Limb (tissue), 2 donors: ENCODE results near the gene PEX10.

Source experiments
- DNase-seq, 2 donors: peaks; one replicate each; pipeline ENCODE4 v3.0.0-alpha.2; 2016; ENCODE audit errors: extremely low spot score in 2 of 2

PEX10 gene

DNA sequence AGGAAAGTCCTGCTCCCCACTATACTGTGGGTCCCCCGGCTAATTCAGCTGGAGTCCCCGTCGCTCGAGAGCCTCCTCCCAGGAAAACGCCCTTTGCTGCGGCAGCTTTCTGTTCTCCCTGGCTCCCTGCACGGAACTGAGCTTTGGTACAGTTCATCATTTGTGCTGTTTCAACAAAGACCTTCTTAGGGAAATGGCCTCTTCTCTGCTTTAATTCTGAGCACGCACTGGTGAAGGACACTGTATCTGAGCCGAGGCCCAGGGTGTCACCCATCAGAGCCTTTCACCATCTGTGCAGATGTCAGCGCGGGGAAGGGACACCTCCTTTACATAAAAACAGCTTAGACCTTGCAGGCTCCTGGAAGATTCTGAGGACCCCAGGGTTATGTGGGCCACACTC lies 13.5 kb upstream of the PEX10 start:
- no peak for DNase-seq

DNA sequence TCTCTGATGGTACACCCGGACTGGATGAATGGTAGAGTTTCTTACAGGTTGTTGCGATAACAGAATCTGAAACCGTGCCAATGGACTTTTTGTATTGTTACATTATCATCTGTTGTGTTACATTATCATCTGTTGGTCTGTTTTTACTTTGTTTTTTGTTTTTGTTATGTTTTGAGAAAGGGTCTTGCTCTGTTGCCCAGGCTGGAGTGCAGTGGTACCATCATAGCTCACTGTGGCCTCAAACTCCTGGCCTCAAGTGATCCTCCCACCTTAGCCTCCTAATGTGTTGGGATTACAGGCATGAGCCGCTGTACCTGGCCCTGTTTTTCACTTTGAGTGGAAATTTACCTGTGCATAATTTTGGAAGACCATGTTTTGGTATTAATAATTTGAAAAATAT lies 10.2 kb upstream of the PEX10 start:
- DNase-seq, result no peak

DNA sequence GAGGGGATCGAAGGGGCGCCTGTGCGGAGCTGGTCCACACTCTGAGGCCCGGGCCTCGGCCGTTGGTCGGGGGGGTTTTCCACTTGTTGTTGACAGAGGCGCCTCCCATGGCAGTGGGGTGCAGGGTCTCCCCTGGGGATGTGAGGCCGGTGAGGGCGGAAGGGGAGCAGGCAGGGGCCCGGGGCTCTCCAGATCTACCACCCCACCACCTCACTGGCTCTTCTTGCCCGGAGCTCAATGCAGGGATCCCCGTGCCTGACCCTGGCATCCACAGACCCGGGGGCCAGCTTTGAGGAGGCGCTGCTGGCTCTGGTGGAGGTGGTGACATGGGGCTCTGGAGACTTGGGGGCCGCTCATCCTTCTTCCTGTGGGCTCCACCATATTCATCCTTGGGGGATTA lies 7.1 kb upstream of the PEX10 start:
- no peak for DNase-seq

DNA sequence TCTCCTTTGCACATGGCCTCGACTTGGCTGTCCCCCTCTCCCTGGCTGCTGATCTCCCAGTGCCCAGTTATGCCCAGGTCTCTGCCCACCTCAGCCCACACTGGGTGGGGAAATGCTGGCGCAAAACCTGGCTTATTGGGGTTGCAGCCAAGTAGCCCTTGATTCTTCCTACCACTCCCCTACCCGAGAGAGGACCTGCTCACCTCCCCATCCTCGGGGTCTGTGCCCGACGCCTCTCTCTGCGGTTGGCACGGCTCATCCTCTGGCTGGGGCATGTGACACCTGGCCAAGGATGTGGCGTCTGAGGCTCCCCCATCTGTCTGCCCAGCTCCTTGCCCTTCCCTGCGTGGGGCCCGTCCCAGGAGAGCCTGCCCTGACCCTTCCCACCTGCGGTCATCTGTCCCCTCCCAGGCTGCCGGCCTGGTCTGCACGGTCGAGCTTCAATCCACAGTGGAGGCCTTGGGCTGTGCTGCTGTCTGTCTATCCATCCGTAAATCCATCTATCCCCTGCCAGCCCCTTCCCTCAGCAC lies 6.5 kb upstream of the PEX10 start:
- no peak for DNase-seq

DNA sequence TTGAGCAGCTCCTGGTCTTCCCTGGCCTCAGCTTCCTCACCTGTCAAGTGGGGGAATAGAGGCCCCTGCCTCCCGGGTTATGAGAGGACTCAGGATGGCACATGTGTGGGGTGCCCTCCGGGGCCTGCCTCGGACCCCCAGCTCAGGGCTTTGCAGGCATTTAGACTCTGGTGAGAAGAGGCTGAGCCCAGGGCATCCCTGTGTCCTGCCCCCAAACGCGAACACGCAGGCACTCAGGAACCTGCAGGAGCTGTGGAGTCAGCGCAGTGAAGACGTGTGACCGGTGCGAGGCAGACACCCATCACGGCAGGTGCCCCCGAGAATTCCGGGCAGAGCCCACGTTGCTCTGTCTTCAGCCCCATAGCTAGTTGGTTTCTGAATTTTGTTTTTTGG lies 5.5 kb upstream of the PEX10 start:
- DNase-seq, result no peak

DNA sequence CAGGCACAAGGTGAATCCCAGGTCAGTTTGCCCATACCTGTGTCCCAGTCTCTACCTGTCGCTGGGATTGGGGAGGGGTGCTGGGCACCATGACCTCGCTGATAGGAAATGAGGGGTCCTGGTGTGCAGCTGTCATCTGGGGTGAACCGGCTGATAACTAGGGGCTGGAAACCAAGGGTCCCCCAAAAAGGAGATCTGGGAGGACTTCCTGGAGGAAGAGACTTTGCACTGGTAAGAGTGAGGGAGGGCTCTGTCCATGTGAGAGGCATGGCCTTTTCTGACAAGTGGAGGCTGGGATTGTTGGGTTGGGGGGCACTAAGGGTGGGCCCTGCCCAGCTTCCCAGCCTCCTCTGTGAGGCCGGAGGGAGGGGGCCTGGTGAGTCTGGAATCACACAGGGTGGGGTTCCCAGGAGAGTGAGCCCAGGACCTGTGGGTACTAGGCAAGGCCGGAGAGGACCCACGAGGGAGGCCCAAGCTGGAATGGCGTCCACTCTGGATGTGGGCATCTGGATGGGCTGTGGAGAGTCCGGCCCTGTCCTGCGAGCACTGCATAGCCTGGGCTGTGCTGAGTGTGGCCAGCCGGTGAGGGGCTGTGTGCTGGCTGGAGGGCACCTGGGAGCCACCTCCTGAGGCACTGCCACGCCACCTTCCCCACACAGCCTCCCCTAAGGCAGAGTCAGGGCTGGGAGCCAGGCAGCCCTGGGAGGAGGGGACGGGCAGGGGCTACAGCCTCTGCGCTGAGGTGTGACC lies 4.9 kb upstream of the PEX10 start:
- no peak for DNase-seq

DNA sequence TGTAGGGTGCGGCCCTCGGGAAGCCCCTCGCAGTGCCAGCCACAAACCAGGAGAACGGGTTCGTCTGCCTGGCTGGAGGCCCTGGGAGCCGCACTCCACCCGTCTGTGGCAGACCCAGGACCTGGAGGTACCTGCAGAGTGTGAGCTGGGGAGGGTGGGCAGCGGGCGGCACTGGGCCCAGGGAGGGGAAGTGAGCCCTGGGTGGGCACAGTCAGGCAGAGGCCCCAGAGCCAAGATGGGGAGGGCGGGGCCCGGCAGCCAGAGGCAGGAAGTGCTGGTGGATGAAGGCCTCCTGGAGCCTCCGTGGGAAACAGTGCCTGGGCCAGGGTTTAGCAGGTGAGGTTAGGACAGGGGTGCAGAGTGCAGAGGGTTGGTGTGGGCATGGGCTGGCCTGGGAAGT lies 4.0 kb upstream of the PEX10 start:
- no peak for DNase-seq

DNA sequence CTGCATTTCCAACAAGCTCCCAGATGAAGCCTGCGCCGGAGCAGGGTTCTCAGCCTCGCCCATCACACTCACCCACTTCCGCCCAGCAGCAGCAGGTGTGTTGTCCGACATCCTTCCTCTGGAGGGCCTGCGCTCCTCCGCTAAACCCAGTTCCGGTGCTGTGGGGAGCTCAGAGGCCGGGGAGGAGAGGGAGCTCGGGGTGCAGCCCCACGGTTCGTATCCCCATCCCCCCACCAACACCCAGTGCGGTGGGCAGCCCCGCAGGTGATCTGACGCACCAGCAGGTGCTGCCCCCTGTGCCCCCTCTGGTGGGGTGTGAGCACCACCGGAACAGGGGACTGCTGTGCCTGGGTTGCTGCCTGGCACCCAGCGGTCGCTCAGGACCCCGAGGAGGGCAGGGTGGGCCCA lies 3.4 kb upstream of the PEX10 start:
- DNase-seq, result no peak

DNA sequence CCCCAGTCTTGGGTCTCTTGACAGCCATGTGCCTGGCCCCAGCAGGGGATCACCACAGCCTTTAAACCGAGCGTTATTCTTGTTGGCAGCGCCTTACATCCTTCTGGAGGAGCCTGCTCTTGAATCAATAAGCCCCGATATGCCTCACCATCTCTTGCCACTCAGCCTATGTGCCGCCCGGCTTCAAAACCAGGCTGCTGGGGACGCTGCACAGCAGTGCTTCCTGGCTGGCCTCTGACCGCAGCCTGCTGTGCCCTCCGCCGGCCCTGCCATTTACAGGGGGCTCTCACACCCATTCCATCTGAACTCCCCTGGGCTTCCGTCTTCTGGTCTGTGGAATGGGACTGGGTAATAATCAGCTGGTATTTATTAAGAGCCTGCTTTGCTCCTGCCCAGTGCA lies 3.0 kb upstream of the PEX10 start:
- DNase-seq, result no peak

DNA sequence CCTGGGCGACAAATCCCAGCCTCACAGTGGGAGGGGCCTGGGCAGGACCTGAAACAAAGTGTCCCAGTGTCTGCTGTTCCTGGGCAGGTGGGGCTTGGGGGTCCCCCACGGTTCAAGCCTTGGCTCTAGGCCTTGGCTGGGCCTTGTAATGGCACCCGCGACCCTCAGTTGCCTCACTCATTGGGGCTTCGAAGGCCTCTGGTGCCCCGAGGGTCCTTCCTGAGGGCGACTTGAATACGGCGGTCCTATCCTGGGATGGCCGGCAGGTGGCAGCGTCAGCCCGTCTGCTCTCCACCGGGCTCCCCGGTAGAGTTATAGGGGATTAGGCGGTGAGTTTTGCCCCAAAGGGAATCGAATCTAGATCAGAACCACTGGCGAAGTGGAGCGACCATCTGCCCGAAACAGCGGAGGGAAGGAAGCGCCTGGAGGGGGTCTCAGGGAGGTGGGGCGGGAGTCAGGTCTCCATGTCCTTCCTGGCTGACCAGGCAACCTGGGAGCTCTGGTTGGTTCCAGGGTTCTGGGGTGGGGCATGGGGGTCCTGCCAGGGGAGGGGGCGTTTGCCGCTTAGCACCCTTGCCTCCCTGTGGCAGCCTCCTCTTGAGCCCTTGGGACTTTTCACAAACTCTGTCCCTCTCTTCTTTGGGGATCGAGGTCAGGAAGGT lies 2.1 kb upstream of the PEX10 start:
- DNase-seq, result peak; percentile 52 to 89

DNA sequence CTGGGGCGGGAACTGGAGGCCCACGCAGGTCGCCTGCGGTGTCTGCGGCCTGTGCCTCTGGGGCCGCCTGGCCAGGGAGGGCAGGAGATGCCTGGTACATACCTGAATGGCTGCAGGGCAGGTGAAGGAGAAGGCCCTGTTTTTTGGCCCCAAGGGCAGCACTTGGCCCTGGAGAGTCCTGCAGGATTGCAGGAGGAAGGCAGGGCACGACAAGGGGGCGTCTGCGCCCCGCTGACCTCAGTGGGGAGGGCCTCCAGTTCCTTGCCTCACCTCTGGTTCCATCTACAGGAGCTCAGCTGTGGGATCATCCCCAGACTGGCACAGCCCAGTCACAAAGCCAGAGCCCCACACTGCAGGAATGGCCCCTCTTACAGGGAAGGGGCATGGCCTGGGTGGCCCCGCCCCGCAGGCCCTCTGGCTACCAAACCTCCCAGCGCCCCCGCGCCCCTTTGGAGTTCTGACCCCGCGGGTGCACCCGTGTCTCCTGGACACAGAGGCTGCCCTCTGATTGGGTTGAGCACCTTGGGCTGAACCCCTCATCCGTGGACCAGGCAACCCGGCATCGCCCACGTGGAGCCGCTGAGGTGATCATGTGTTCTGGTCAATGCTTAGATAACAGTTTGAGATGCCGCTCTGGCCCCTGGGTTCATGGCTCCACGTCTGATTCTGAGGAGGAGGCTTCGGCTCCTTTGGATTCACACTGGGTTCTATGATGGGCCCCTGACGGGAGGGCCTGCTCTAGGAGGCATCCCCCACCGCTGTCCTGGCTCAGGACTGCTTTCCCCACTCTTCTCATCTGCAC lies 1.3 kb upstream of the PEX10 start:
- DNase-seq, result no peak

DNA sequence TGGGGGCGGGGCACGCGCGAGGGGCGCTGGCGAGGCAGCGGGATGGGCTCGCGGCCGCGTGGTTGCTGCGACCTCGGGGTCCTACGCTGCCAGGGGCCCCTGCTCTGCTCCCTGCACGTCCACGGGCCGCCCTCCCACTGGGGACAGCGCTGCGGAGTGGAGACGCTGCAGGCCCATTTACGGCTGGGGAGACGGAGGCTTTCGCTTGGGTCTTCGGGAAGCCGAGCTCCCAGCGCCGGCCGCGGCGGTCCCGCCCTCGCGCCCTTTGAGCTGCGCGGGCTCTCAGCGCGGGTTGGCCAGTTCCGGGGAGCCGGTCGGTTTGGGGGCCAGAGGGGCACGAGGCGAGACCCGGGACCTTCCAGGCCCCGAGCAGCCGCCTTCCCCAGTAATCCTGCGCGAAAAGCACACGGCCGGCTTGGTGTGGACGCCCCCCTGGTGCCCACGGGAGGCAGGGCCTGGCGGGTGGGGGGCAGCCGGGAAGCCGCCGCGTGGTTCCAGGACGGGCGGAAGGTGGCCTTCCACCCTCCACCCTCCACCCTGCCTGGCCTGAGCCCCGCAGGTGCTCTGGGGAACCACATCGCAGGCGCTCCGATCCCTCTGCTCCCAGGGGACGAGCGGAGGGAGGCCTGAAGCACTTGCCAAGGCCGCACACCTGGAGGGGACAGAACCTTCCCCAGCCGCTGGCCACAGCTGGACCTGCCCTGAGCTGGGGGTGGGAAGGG lies 570 bp upstream of the PEX10 start:
- DNase-seq, result peak in 1 of 2 donors; percentile 59

DNA sequence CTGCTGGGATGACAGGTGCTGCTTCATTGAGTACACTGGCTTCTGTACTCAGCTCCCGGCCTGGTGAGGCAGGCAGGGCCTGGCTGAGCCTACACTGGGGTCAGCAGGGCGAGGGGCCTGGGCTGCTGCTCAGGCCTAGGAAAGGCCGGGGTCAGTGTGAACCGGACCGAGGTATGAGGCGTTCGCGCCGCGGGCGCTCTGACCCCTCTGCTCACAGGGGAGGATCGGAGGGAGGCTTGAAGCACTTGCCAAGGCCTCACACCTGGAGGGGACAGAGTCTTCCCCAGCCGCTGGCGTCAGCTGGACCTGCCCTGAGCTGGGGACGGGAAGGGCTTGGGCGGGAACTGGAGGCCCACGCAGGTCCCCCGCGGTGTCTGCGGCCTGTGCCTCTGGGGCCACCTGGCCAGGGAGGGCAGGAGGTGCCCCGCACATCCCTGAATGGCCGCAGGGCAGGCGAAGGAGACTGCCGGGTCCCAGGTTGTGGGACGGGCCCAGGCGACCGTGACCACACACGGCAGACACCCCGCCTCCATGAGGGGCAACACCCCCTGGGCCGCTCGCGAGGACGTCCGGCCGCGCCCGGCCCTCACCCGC lies 466 bp downstream of the PEX10 start:
- DNase-seq, result no peak

DNA sequence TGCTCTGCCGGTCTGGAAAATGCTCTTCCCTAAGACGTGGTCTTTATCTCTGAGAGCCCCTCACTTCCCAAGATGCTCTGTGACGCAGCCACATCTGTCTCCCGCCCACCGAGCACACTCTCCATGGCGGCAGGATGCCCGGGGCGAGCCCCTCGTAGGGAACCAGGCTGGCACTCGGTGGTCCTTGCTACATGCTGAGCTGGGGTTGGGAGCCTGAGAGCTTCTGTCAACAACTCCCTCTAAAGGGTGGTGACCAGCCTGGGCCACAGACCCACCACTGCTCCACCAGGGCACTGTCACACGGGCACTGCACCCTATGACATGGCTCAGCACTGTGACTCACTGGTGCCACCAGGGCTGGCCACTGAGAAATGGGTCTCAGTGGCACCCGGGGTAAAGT lies 2.6 kb downstream of the PEX10 start:
- no peak for DNase-seq

DNA sequence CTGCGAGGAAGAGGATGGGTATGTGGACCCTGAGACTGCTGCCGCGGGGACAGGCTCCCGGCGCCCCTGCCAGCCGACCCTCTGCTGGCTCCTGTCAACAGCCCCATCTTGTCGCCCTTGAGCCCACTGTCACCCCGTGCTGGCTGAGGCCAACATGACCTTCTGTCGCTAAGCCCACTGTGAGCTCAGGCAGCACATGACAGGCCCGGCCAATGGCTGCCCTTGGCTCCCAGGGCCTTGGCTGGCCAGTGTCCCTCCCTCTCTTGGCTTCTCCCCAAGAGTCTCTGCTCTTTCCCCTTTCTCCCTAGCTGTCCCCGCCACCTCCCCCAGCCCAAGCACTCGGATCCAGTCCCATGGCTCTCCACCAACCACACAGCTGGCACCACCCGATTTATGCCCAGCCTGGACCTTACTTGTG lies 3.5 kb downstream of the PEX10 start:
- DNase-seq, result no peak

DNA sequence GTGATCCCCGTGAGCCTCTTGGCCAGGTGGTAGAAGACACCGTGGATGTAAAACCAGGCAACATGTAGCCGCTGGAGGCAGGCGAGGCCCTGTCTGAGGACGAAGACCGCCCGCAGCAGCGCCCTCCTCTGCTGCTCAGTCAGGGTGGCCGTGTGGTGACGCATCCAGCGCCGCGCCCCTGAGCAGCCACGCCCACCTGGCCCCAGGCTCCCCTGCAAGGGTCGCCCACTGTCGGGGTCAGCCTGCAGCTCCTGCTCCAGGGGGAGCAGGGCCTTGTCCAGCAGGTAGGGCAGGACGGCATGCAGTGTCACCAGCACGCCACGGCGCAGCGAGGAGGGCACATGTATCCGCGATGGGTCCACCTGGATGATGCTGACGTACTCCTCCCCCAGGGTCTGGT lies 3.9 kb downstream of the PEX10 start:
- DNase-seq, result no peak

DNA sequence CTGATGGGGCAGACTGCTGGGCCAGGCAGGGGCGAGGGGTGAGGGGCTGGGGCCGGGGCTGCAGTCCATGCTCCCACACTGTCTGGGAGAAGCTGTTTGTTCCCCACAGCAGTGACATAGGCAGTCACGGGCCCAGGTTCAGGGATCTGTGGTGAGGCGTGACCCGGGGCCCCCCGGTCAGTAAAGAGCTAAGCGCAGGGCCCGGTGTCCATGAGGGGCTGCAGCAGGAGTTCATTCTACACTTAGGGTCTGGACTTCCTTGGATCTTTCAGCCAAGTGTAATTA lies 4.4 kb downstream of the PEX10 start:
- no peak for DNase-seq

DNA sequence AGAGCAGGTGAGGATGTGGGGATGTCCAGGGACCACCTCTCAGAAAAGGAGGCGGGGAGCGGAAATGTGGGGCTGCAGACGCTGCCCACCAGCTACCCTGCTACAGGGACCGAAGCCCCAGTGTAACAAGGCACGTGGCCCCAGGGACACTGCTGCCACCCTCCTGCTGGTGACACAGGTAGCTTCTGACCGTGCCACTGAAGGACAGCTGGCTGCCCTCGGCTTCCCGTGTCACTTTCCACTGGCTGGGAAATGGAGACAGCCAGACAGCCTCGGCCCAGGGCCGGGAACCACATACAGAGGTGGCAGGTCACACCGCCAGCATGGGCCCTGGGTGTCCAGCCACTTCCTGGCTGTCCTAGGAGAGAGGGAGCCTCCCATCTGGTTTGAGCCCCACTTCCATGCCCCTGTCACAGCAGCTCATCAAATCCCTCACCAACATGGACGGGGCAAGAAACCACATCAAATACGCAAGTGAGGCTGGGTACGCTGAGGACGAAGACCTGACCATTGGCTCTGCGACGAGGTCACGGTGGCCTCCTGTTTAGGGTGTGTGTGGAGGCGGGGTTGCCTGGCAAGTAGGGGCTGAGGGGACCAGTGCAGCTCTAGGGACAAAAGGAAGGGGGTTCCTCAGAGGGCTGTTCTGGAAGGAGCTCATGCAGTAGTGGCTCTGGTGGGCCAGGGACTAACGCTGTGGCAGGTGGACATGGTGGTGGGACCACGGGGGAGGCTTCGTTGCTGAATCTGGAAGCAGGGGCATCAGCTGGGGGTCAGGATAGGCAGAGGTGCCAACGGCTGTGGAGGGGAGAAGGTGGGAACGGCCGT lies 5.0 kb downstream of the PEX10 start:
- DNase-seq, result no peak

DNA sequence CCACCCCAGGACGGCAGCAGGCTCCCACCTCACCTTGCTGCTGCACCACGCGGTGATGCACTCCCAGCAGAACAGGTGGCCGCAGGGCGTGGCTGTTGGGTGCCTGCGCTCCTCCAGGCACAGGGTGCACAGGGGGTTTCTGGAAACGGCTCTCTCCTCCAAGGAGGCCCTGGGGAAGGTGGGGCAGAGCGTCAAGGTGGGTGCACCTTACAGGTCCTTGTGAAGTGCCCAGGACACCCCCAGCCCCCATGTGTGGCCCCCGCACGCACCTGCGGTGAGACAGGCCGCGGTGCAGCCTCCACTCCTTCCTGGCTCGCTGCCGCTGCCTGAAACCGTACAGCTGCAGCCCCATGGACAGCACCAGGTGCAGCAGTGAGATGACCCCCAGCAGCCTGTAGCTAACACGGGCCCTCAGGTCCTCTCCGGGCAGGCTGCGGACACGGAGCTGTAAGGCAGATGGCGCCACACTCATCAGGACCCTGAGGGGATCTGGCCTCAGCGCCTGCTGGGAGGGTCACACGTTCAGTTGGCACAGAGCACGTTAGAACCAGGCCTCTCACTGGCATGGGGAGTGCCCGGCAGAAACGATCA lies 5.8 kb downstream of the PEX10 start:
- no peak for DNase-seq

DNA sequence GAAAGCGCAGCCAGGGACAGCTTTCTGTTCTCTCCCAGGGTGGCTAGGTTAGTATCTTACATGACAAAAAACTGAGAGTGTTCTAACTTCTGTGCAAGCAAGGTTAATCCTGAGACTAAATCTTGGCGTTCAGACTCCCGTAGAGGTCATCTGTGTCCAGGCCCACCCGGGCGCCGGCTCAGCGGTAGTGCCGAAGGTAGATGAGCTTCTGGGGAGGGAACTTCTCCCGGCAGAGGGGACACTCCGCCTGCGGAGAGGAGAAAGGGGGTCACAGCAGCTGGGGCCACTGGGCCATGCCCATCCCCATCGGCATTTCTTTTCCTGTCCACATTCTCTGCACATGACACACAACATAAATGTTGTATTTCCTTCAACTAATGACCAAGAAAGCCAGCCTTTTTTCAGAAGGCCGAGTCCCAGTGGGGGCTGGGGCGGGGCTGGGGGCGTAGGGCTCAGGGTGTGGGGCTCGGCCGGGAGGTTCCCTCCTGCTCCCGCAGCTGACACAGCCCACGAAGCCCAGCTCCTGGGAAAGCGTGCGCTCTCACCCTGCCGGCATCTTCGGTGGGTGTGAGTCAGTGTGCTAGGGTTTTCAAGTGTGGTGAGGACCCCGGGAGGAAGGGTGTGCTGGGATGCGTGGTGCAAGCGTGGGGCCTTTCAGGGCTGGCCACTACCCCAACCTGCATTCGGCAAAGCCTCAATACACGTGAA lies 6.6 kb downstream of the PEX10 start:
- DNase-seq, result no peak
